ENCODE data around the gene PDIA5.
"Not testable (repeated sequence)": the region's sequence is repeated elsewhere in the genome, so short reads cannot be mapped to it uniquely, and the experiment has no call there.

PDIA5 gene

GRCh38 chr3:123143669-123144411, 77.0 kb downstream of the PDIA5 start:
- no peak overlapping the region for H3K27ac Mint-ChIP-seq

GRCh38 chr3:123147754-123148535, 81.1 kb downstream of the PDIA5 start:
- no peak for DNase-seq
- Mint-ChIP-seq H3K9me3 (no peaks in the 10 kb centered on the region), H3K27ac (no peak overlapping the region), H3K4me3 (no peak overlapping the region), H3K4me1 (ENCODE audit: low read depth) (no peaks in the 10 kb centered on the region), H3K27me3 (no peaks in the 10 kb centered on the region), H3K36me3 (ENCODE audit: low read depth) (peaks cover 90% of the 10 kb centered on the region)

More at GRCh38 chr3:123143669-123144411, 77.0 kb downstream of the PDIA5 start:
- peaks cover 93% of the 10 kb centered on the region for H3K36me3 Mint-ChIP-seq (ENCODE audit: low read depth)
- H3K9me3 Mint-ChIP-seq = no peaks in the 10 kb centered on the region
- no peaks in the 10 kb centered on the region for H3K4me1 Mint-ChIP-seq (ENCODE audit: low read depth)
- no peak for DNase-seq
- H3K4me3 Mint-ChIP-seq = no peak overlapping the region
- no peaks in the 10 kb centered on the region for H3K27me3 Mint-ChIP-seq

- no peak overlapping the region for H3K4me3 Mint-ChIP-seq
- H3K27ac Mint-ChIP-seq = no peak overlapping the region
- no peaks in the 10 kb centered on the region for H3K4me1 Mint-ChIP-seq (ENCODE audit: low read depth)
- H3K9me3 Mint-ChIP-seq = no peaks in the 10 kb centered on the region
- H3K36me3 Mint-ChIP-seq (ENCODE audit: low read depth) = peaks cover 93% of the 10 kb centered on the region
- no peaks in the 10 kb centered on the region for H3K27me3 Mint-ChIP-seq
- DNase-seq = peak; percentile 9
Measured at GRCh38 chr3:123148772-123149171, 81.9 kb downstream of the PDIA5 start.

- H3K9me3 Mint-ChIP-seq = no peaks in the 10 kb centered on the region
- no peak overlapping the region for H3K4me3 Mint-ChIP-seq
- no peak overlapping the region for H3K27ac Mint-ChIP-seq
- H3K4me1 Mint-ChIP-seq (ENCODE audit: low read depth) = no peaks in the 10 kb centered on the region
- peaks cover 93% of the 10 kb centered on the region for H3K36me3 Mint-ChIP-seq (ENCODE audit: low read depth)
- no peaks in the 10 kb centered on the region for H3K27me3 Mint-ChIP-seq
- peak; percentile 9 for DNase-seq
Measured at GRCh38 chr3:123149525-123149924, 82.7 kb downstream of the PDIA5 start.

GRCh38 chr3:123150449-123151215, 83.8 kb downstream of the PDIA5 start:
- Mint-ChIP-seq H3K9me3 (no peaks in the 10 kb centered on the region), H3K36me3 (ENCODE audit: low read depth) (peaks cover 92% of the 10 kb centered on the region), H3K4me3 (no peak overlapping the region), H3K4me1 (ENCODE audit: low read depth) (no peaks in the 10 kb centered on the region), H3K27me3 (no peaks in the 10 kb centered on the region), H3K27ac (no peak overlapping the region)
- DNase-seq = peak; percentile 20

- H3K36me3 Mint-ChIP-seq (ENCODE audit: low read depth) = peaks cover 90% of the 10 kb centered on the region
- H3K4me3 Mint-ChIP-seq = no peak overlapping the region
- H3K27me3 Mint-ChIP-seq = no peaks in the 10 kb centered on the region
- DNase-seq = no peak
- H3K9me3 Mint-ChIP-seq = no peaks in the 10 kb centered on the region
- H3K4me1 Mint-ChIP-seq (ENCODE audit: low read depth) = no peaks in the 10 kb centered on the region
- peak overlapping the region; percentile 33 for H3K27ac Mint-ChIP-seq
Measured at GRCh38 chr3:123151251-123151705, 84.5 kb downstream of the PDIA5 start.

- peaks cover 94% of the 10 kb centered on the region for H3K36me3 Mint-ChIP-seq (ENCODE audit: low read depth)
- H3K9me3 Mint-ChIP-seq; H3K27me3 Mint-ChIP-seq; H3K4me1 Mint-ChIP-seq (ENCODE audit: low read depth); H3K27ac Mint-ChIP-seq; H3K4me3 Mint-ChIP-seq: not testable (repeated sequence)
- peak; percentile 12 for DNase-seq
Measured at GRCh38 chr3:123151853-123152420, 85.1 kb downstream of the PDIA5 start.

- DNase-seq = peak; percentile 5
- Mint-ChIP-seq H3K27me3 (no peaks in the 10 kb centered on the region), H3K4me1 (ENCODE audit: low read depth) (no peaks in the 10 kb centered on the region), H3K9me3 (no peaks in the 10 kb centered on the region), H3K4me3 (no peak overlapping the region), H3K36me3 (ENCODE audit: low read depth) (peaks cover 94% of the 10 kb centered on the region), H3K27ac (peak overlapping the region; percentile 17)
Measured at GRCh38 chr3:123152687-123153086, 85.9 kb downstream of the PDIA5 start.

- peak; percentile 8 for DNase-seq
- H3K4me3 Mint-ChIP-seq = no peak overlapping the region
- H3K4me1 Mint-ChIP-seq (ENCODE audit: low read depth) = no peaks in the 10 kb centered on the region
- no peaks in the 10 kb centered on the region for H3K27me3 Mint-ChIP-seq
- no peaks in the 10 kb centered on the region for H3K9me3 Mint-ChIP-seq
- H3K36me3 Mint-ChIP-seq (ENCODE audit: low read depth) = peaks cover 94% of the 10 kb centered on the region
- H3K27ac Mint-ChIP-seq = no peak overlapping the region
Measured at GRCh38 chr3:123153125-123154019, 86.5 kb downstream of the PDIA5 start.

- peak; percentile 21 for DNase-seq
- no peak overlapping the region for H3K27ac Mint-ChIP-seq
- H3K36me3 Mint-ChIP-seq (ENCODE audit: low read depth) = peaks cover 94% of the 10 kb centered on the region
- H3K4me1 Mint-ChIP-seq (ENCODE audit: low read depth) = no peaks in the 10 kb centered on the region
- no peak overlapping the region for H3K4me3 Mint-ChIP-seq
- no peaks in the 10 kb centered on the region for H3K27me3 Mint-ChIP-seq
- H3K9me3 Mint-ChIP-seq = no peaks in the 10 kb centered on the region
Measured at GRCh38 chr3:123154020-123154985, 87.5 kb downstream of the PDIA5 start.

- Mint-ChIP-seq H3K9me3 (no peaks in the 10 kb centered on the region), H3K4me1 (ENCODE audit: low read depth) (no peaks in the 10 kb centered on the region), H3K36me3 (ENCODE audit: low read depth) (peaks cover 94% of the 10 kb centered on the region), H3K27me3 (no peaks in the 10 kb centered on the region), H3K4me3 (no peak overlapping the region), H3K27ac (no peak overlapping the region)
- DNase-seq = peak; percentile 21
Measured at GRCh38 chr3:123155471-123156011, 88.7 kb downstream of the PDIA5 start.

GRCh38 chr3:123156276-123156995, 89.6 kb downstream of the PDIA5 start:
- Mint-ChIP-seq H3K4me3 (no peak overlapping the region), H3K9me3 (no peaks in the 10 kb centered on the region), H3K4me1 (ENCODE audit: low read depth) (no peaks in the 10 kb centered on the region), H3K27me3 (no peaks in the 10 kb centered on the region), H3K27ac (no peak overlapping the region), H3K36me3 (ENCODE audit: low read depth) (peaks cover 94% of the 10 kb centered on the region)
- peak; percentile 19 for DNase-seq

Measured in activated T-cell treated with anti-CD3 and anti-CD28 coated beads, Interleukin-2, amount 50 U/mL, for 24 hours (primary cell).